OCI-LY7 (cell line): ENCODE results near the gene NKX2-8.

ENCODE experiments used
- CTCF ChIP-seq: fragments of 200-600 bp; sonication (generic); conservative IDR thresholded peaks from 2 replicates; pipeline ENCODE4 v1.5.1; 2014; ENCODE audit warnings: mild to moderate bottlenecking, antibody characterized with exemption, low read length, moderate library complexity, mixed read lengths
- EZH2phosphoT487 ChIP-seq: fragments of 200-600 bp; sonication (generic); IDR thresholded peaks from 2 replicates; pipeline ENCODE4 v1.6.1; 2018; ENCODE audit warnings: low read depth, borderline replicate concordance, mild to moderate bottlenecking, mixed run types, antibody characterized with exemption, low read length, moderate library complexity, mixed read lengths

- TF ChIP-seq CTCF (no peak), EZH2phosphoT487 (no peak)
These were observed 2.7 kb upstream of the NKX2-8 start for GRCh38 chr14:36585100-36585499.
